Left ventricle myocardium inferior (tissue), 1 donor: ENCODE measurements around the gene UBR4. TPM values are rescaled to one million over a fixed set of nuclear protein-coding genes. Genes with fewer than 3 reads are reported as not detected.

Source experiments
- DNase-seq: peaks from one replicate; pipeline ENCODE4 v3.0.0-alpha.2; 2020
- H3K27ac ChIP-seq: fragments of 200-600 bp; replicated peaks from 2 replicates; pipeline ENCODE4 v1.8.0; 2021
- H3K27me3 ChIP-seq: fragments of 200-600 bp; 2 replicates; pipeline ENCODE4 v1.8.0; 2021; ENCODE audit warnings: low read depth
- H3K36me3 ChIP-seq: fragments of 200-600 bp; 2 replicates; pipeline ENCODE4 v1.8.0; 2021
- H3K4me1 ChIP-seq: fragments of 200-600 bp; 2 replicates; pipeline ENCODE4 v1.8.0; 2021
- H3K4me3 ChIP-seq: fragments of 200-600 bp; 2 replicates; pipeline ENCODE4 v1.8.0; 2021; ENCODE audit warnings: mild to moderate bottlenecking, moderate library complexity
- H3K9me3 ChIP-seq: fragments of 200-600 bp; replicated peaks from 2 replicates; pipeline ENCODE4 v1.8.0; 2021
- intact Hi-C: fragments of 100-400 bp; cut with micrococcal nuclease; formaldehyde crosslinking; loops from one replicate; pipeline ENCODE4 v1.11.0; 2022
- total RNA-seq: library from RNA; stranded (reverse); fragmentation: NEBNext Ultra II Directional; extraction: Animal tissue kit (Norgen Biotek cat#: 25700); gene quantifications from one replicate; pipeline ENCODE4 v1.2.1, GENCODE V29; 2021
- TF ChIP-seq, protein P1 (sequence below): fragments of 200-600 bp; IDR thresholded peaks from 2 replicates; pipeline ENCODE4 v1.8.0; 2021; ENCODE audit warnings: antibody characterized with exemption, mild to moderate bottlenecking, borderline replicate concordance
- donor health status: DM: no; HTN: yes; CAD: no; lungs with severe emphysema.

UBR4 gene
- total RNA-seq, 1 donor from 2014 or later = 54.3 TPM

DNA sequence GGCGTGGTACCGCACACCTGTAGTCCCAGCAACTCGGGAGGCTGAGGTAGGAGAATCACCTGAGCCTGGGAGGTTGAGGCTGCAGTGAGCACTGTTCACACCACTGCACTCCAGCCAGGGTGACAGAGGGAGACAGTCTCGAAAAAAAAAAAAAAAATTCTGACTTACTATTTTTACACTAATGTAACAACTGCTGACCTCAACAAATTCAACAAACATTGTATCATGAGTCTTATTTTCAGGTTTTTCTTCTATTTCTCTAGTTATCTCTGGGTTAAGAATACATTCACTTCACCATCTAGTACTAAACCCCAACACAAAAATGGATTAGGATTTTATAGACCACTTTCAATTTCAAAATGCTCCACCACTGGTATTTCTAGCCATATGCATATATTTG lies 72.9 kb downstream of the UBR4 start:
- TF ChIP-seq, protein P1, sequence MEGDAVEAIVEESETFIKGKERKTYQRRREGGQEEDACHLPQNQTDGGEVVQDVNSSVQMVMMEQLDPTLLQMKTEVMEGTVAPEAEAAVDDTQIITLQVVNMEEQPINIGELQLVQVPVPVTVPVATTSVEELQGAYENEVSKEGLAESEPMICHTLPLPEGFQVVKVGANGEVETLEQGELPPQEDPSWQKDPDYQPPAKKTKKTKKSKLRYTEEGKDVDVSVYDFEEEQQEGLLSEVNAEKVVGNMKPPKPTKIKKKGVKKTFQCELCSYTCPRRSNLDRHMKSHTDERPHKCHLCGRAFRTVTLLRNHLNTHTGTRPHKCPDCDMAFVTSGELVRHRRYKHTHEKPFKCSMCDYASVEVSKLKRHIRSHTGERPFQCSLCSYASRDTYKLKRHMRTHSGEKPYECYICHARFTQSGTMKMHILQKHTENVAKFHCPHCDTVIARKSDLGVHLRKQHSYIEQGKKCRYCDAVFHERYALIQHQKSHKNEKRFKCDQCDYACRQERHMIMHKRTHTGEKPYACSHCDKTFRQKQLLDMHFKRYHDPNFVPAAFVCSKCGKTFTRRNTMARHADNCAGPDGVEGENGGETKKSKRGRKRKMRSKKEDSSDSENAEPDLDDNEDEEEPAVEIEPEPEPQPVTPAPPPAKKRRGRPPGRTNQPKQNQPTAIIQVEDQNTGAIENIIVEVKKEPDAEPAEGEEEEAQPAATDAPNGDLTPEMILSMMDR = no peak
- intact Hi-C loops = no loop called here
- Histone ChIP-seq H3K4me3 (no peak overlapping the region), H3K9me3 (peaks cover 13% of the 10 kb centered on the region), H3K27ac (no peak overlapping the region), H3K27me3 (no peaks in the 10 kb centered on the region), H3K4me1 (peaks cover 15% of the 10 kb centered on the region), H3K36me3 (peaks cover 100% of the 10 kb centered on the region)
- DNase-seq = no peak

DNA sequence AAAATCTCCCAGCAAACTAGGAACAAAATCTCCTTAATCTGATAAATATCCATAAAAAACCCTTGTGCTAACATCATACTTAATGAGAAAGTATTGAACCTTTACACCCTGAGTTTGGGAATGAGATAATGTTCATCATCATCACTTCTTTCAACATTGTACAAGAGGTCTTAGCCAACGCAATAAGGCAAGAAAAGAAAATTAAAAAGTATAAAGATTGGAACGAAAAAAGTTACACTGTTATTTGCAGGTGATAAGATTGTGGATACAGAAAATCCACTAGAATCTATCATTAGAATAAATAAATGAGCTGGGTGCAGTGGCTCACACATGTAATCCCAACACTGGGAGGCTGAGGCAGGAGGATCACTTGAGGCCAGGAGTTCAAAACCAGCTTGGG lies 76.7 kb downstream of the UBR4 start:
- TF ChIP-seq, protein P1 = no peak
- H3K4me3 ChIP-seq = no peak overlapping the region
- no peaks in the 10 kb centered on the region for H3K27me3 ChIP-seq
- intact Hi-C loops = no loop called here
- peaks cover 97% of the 10 kb centered on the region for H3K36me3 ChIP-seq
- no peak for DNase-seq
- peaks cover 13% of the 10 kb centered on the region for H3K9me3 ChIP-seq
- peaks cover 3% of the 10 kb centered on the region for H3K4me1 ChIP-seq
- no peak overlapping the region for H3K27ac ChIP-seq

DNA sequence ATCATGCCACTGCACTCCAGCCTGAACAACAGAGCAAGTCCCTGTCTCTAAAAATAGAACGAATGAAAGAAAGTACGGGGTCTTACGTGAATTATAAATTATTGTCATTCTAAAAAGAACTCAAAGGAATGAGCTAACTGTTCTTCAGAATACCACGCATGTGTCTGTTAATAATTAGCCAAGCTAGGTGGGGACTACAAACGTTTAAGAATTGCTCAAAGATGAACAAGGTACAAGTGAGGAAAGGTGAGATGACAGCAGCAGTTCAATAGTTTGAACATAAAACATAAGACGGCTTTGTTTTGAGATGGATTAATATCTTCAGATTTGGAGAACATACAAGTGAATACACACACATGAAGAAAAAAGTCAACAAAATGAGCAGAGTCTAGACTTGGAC lies 79.6 kb downstream of the UBR4 start:
- no peak for DNase-seq
- no peak overlapping the region for H3K4me3 ChIP-seq
- H3K27me3 ChIP-seq = no peaks in the 10 kb centered on the region
- peaks cover 3% of the 10 kb centered on the region for H3K4me1 ChIP-seq
- intact Hi-C loops = no loop called here
- TF ChIP-seq, protein P1 = no peak
- H3K27ac ChIP-seq = no peak overlapping the region
- peaks cover 13% of the 10 kb centered on the region for H3K9me3 ChIP-seq
- peaks cover 97% of the 10 kb centered on the region for H3K36me3 ChIP-seq

DNA sequence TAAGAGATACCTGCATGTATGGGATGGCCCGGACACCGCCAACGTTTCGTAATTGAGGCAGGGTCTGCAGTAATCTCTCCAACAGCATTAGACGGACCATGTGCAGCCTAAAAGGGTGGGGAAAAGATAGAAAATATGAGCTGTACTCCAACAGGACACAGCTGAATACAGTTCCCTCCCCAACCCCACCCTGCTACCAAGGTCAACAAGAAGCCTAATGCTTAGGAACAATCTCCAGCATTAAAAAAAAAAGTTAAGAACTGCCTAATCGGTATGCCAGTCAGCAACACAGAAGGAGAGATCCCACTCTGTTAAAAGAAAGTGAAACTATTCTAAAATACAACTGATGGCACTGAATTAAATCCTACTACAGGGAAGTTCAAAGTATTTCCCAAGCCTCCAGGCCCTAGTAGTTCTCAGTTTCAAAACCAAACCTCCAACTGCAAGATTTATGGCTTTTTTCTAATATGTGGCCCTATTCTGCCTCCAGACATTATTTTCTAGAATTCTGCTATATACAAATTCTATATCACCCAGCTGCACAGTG lies 81.0 kb downstream of the UBR4 start:
- Histone ChIP-seq H3K4me3 (no peak overlapping the region), H3K36me3 (peaks cover 97% of the 10 kb centered on the region), H3K4me1 (peaks cover 7% of the 10 kb centered on the region), H3K9me3 (peaks cover 13% of the 10 kb centered on the region), H3K27ac (peak overlapping the region; percentile 20), H3K27me3 (no peaks in the 10 kb centered on the region)
- TF ChIP-seq, protein P1 = no peak
- intact Hi-C loops = loop anchor here (10.0 kb wide), 1 partner anchor 46 kb away; no protein-coding TSS in a partner anchor
- no peak for DNase-seq

DNA sequence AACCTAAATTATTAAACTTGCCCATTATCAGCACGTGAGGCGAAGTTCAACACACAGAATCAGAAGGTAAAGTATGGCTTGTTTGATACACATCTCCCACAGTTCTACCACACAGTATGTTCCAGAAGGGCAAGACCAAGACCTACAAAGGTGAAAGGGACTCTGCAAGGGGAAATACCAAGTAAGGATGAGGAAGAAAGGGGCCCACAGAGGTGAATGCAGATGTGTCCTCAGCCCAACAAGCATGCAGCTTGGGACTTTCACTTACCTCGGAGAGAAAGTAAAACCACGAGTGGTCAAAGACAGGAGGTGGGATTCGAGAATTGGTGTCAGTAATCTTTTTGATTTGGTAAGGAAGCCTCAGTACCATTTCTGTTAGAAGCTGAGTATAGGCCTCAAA lies 85.8 kb downstream of the UBR4 start:
- intact Hi-C loops = loop anchor here (10.0 kb wide), 1 partner anchor 51 kb away; no protein-coding TSS in a partner anchor
- Histone ChIP-seq H3K27ac (no peak overlapping the region), H3K9me3 (no peaks in the 10 kb centered on the region), H3K4me1 (peaks cover 29% of the 10 kb centered on the region), H3K27me3 (no peaks in the 10 kb centered on the region), H3K4me3 (no peak overlapping the region), H3K36me3 (peaks cover 100% of the 10 kb centered on the region)
- no peak for DNase-seq
- TF ChIP-seq, protein P1 = no peak
